ENCODE measurements around the gene SEMA6A.

Gene SEMA6A

GRCh38 chr5:116440457-116441001 lies 134.1 kb downstream of the SEMA6A start:
- DNase-seq (ENCODE audit: low read depth, low spot score) = no peak

DNA sequence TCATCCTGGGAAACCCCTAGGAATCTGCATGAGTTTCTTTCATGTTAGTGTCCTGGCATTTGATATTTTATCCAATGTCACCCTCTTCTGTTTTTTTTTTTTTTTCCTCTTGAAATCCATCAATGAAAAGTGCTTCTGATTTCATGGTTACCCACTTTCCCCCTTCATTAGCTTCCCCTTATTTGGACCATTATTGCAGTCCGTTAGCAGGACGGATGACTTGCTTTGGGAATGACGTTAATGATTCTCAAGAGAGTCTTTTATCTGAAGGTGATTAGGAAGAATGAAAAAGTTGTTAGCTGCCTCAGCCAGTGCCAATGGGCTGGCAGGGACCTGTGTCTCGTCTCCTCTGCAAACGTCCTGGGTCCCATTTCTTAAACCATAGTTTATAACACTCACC lies 134.7 kb downstream of the SEMA6A start:
- DNase-seq (ENCODE audit: low read depth, low spot score) = no peak

DNA sequence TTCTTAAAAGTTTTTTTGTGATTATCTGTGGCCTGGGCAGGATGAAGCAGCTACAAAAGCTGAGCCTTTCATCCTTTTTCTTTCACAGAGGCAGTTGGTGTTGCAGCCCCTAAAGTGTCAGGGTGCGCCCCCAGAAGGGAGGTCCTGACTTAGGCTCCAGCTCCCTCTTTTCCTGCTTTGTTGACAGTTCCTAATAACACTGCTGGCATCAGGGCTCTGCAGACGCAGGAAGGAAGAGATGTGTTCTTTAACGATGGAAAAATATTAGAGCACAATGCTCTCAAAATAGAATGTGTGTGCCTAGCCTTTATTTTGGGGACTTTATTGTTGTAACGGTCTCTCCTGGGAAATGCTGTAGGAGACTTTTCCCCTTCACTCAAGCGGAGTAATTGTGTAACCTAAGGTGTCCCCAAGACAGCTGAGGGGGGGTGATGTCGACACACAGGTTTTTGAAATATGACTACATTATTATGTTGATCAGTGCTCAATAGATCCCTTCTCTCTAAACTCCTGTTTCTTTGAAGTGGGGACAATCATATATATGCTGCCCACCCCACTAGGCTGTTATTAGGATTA lies 135.6 kb downstream of the SEMA6A start:
- no peak for DNase-seq (ENCODE audit: low read depth, low spot score)

GRCh38 chr5:116437922-116438578 lies 136.6 kb downstream of the SEMA6A start:
- DNase-seq (ENCODE audit: low read depth, low spot score) = no peak

DNA sequence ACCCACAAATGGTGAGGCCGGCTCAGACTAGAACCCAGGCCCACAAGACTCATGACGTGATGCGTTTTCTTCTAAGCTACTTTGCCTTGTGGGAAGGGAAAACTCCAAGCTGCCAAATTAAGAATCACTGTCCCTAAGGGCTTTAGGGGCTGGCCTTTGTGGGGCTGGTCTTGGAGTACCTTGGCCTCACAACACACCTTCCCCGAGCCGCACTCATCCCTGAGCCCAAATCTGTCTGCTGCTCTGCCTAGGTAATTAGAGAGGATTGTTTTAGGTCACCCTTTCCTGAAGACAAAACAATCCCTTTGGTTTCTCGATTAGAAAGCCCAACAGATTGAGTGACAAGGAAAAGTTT lies 137.3 kb downstream of the SEMA6A start:
- no peak for DNase-seq (ENCODE audit: low read depth, low spot score)

- no peak for DNase-seq (ENCODE audit: low read depth, low spot score)
Measured at GRCh38 chr5:116436674-116437350, 137.8 kb downstream of the SEMA6A start.

DNA sequence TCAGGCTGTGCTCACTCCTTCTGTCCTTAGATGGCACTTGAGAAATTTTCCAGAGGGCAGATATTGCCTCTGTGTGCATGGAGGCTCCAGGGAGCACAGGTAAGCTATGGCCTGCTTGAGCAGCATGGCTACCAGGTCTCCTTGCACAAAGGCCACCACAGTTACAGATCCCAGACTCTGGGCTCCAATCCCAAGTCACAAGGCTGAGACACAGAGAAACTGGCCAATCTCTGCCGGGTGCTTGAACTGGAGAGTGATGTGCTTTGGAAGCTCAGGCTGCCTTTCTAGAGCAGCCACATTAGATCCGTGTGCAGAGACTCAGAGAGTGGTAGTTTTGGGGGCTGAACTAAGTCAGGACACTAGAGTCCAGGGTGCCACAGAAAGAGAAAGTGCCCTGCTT lies 145.7 kb downstream of the SEMA6A start:
- DNase-seq (ENCODE audit: low read depth, low spot score) = no peak

DNA sequence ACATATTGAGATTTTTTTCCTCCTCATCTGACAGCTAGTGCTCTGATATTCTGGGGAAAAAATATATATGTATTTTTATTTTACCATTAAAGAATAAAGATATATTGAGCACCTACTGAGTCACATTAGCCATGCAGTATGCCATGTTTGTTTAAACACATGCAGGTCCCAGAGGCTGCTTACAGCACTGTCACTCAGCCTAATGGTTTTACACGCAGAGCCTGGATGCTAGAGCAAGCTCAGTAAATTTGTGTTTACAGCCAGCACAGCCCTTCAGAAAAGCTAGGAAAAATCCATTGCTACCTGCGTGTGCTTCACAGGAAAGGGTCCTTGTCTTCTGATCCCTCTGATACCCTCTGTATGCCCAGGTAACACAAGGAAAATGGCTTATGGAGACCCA lies 146.2 kb downstream of the SEMA6A start:
- no peak for DNase-seq (ENCODE audit: low read depth, low spot score)

GRCh38 chr5:116424951-116425350 lies 149.7 kb downstream of the SEMA6A start:
- no peak for DNase-seq (ENCODE audit: low read depth, low spot score)

DNA sequence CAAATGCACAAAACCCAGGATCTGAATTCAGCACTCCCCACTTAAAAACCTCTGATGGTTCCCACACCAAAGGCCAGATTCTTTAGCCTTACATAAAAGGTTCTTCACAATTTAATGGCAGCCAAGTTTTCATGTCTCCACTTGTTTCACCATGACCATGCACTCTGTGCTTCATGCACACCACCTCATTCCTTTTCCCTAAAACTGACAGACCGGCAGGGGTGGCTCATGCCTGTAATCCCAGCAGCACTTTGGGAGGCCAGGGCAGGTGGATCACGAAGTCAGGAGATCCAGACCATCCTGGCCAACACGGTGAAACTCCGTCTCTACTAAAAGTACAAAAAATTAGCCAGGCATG lies 150.4 kb downstream of the SEMA6A start:
- DNase-seq (ENCODE audit: low read depth, low spot score) = no peak

- DNase-seq (ENCODE audit: low read depth, low spot score) = no peak
Measured at GRCh38 chr5:116423587-116424257, 150.9 kb downstream of the SEMA6A start.

DNA sequence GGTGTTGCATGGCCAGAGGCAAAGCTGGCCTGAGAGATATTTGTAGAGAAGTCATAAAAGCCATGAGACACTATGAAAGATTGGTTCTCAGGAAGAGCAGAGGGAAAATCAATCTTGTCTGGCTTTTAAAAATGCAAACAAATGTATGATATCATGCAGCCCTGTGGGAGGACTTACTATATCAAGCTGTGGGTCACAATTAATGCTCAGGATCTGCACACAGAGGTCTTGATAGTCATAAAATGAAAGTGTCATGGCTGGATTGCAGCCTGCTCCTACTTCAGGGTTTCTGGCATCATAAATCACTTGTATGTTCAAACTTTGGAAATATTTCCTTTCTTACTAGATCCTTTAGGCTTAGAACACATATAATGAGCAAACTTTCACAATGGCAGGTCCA lies 151.5 kb downstream of the SEMA6A start:
- DNase-seq (ENCODE audit: low read depth, low spot score) = no peak

- DNase-seq (ENCODE audit: low read depth, low spot score) = no peak
Measured at GRCh38 chr5:116421080-116421629, 153.5 kb downstream of the SEMA6A start.

DNA sequence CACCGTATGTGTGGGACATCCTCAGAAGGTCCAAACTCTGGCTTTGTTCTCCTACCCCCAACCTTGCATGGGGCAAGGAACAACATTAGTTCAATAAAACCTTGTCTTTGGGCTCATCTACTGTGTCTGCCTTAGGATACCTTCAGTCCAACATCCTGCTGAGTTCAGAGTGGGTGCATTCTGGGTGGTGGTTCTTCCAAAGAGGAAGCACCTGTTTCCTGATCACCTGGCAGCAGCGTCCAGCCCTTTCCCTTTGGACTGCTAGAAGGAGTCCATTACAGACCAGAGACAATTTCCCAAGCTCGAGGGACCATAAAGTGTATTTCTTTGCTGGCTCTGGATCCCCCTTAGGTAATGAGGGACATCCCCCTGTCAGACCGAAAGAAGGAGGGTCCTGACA lies 154.1 kb downstream of the SEMA6A start:
- no peak for DNase-seq (ENCODE audit: low read depth, low spot score)

DNA sequence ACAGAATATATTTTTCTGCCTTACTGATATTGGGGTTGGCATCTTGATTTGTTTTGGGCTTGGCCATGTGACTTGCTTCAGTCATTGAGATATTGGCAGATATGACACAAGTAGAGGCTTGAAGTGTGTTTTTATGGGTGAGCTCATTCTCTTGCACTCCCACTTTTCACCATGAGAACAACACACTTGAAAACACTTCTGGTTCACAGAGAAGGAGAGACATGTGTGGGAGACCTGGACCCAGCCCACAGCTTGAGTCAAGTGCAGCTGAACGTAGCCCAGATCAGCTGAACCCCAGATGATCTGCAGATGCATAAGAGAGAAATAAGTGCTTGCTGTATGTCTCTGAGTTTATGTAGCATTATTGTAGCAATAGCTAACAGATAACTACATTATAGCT lies 155.4 kb downstream of the SEMA6A start:
- no peak for DNase-seq (ENCODE audit: low read depth, low spot score)

DNA sequence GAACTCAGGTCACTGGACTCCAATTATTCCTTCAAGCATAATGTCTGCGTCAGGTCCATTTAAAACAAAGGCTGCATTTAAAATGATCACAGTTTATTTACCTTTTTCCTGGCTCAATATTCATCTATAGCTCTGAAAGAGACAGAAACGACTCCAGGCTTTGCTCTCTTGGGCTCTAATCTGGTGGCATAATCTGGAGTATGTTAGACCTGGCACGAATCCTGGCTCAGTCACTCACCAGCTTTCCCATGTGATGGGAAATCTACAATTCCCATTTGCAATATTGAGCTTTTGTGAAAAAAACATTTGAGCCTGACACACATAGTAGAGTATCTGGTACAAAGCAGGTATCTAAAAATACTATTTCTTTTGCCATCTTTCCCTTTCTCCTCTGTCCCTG lies 155.8 kb downstream of the SEMA6A start:
- no peak for DNase-seq (ENCODE audit: low read depth, low spot score)

DNA sequence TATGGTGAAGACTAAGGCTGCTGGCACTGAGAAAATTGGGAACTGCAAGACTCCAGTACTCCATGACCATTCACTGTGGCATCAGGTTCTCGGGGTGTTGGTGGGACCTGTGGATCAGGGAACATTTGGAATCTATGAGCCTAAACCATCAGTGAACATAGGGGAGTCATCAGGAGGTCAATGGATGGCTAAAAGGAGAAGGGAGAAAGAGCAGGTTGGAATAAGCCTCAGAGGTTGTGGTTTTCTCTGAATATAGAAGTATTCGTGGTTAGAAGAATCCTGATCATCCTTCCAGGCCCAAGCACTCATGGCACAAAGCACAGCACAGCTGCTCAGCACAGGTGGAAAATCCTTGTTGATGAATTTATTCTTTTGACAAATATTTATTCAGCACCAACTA lies 156.6 kb downstream of the SEMA6A start:
- DNase-seq (ENCODE audit: low read depth, low spot score) = no peak

DNA sequence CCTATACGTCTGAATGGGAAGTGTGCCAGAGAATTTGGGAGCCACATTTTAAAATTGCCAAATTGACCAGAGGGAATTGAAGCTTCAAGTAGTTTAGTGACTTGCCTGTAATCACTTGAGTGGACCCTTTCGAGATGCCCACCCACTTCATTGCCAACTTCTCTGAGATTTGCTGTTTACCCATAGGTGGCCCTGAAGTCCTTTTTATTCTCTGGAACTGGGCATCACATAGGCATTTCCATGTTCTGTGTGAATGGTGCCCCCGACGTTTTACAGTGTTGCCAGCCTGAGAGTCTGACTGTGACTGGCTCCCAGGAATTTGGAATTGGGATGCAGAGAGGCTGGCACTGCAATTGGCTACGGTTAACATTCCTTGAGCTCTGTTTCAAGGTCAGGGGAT lies 158.6 kb downstream of the SEMA6A start:
- DNase-seq (ENCODE audit: low read depth, low spot score) = no peak

GRCh38 chr5:116415182-116415581 lies 159.4 kb downstream of the SEMA6A start:
- DNase-seq (ENCODE audit: low read depth, low spot score) = no peak

DNA sequence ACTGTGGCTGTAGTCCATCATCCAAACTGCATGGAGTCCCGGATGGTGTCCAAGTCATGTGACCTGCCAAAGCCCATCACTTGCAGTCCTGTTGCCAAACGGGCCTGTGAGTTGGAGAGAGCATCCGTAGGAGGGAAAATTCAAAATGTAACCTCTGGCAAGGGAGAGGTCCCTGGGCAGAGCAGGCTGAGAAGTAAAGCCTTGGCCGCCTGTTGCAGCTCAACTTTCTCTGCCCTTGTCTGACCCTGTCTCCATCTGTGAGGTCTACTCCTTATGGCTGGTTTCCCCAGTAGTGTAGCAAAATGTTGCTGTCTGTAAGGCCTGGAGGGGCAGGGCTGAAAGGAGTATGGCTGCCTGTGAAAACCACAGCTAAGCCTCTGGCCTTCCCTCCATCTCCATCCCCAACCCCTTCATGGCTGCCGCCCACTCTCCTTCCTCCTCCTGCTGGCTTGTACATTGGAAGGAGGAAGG lies 163.5 kb downstream of the SEMA6A start:
- DNase-seq (ENCODE audit: low read depth, low spot score) = no peak

GRCh38 chr5:116410336-116410890 lies 164.2 kb downstream of the SEMA6A start:
- no peak for DNase-seq (ENCODE audit: low read depth, low spot score)
